Activated naive CD8-positive, alpha-beta T cell treated with anti-CD3 and anti-CD28 coated beads, Interleukin-2, amount 50 U/mL, for 16 hours (primary cell): ENCODE data around the gene NTM.

Experiments
- DNase-seq: peaks from one replicate; pipeline ENCODE4 v3.0.0-alpha.2; 2020; ENCODE audit warnings: low read depth, low spot score

Gene NTM

GRCh38 chr11:131819865-131820264 lies 449.4 kb downstream of the NTM start:
- no peak for DNase-seq

- no peak for DNase-seq
These were observed 452.1 kb downstream of the NTM start for GRCh38 chr11:131822506-131822905.

GRCh38 chr11:131823772-131824171 lies 453.4 kb downstream of the NTM start:
- DNase-seq = no peak

- no peak for DNase-seq
These were observed 454.4 kb downstream of the NTM start for GRCh38 chr11:131824771-131825170.

- DNase-seq = no peak
These were observed 457.0 kb downstream of the NTM start for GRCh38 chr11:131827430-131827829.

GRCh38 chr11:131829725-131830124 lies 459.3 kb downstream of the NTM start:
- no peak for DNase-seq

GRCh38 chr11:131832079-131832478 lies 461.7 kb downstream of the NTM start:
- no peak for DNase-seq

- DNase-seq = no peak
These were observed 463.0 kb downstream of the NTM start for GRCh38 chr11:131833366-131833765.

- no peak for DNase-seq
These were observed 467.1 kb downstream of the NTM start for GRCh38 chr11:131837562-131837961.

- DNase-seq = no peak
These were observed 467.6 kb downstream of the NTM start for GRCh38 chr11:131838016-131838415.

GRCh38 chr11:131839326-131839725 lies 468.9 kb downstream of the NTM start:
- no peak for DNase-seq

- DNase-seq = no peak
These were observed 470.1 kb downstream of the NTM start for GRCh38 chr11:131840545-131840944.

GRCh38 chr11:131841028-131841427 lies 470.6 kb downstream of the NTM start:
- DNase-seq = no peak

GRCh38 chr11:131841925-131842635 lies 471.7 kb downstream of the NTM start:
- no peak for DNase-seq

GRCh38 chr11:131845255-131845654 lies 474.8 kb downstream of the NTM start:
- DNase-seq = no peak

GRCh38 chr11:131849485-131849884 lies 479.1 kb downstream of the NTM start:
- no peak for DNase-seq

- DNase-seq = no peak
These were observed 480.1 kb downstream of the NTM start for GRCh38 chr11:131850507-131850906.

GRCh38 chr11:131851964-131852755 lies 481.7 kb downstream of the NTM start:
- DNase-seq = no peak

- DNase-seq = no peak
These were observed 482.3 kb downstream of the NTM start for GRCh38 chr11:131852757-131853156.

- DNase-seq = no peak
These were observed 484.0 kb downstream of the NTM start for GRCh38 chr11:131854391-131854790.

- no peak for DNase-seq
These were observed 484.9 kb downstream of the NTM start for GRCh38 chr11:131855320-131855719.

GRCh38 chr11:131857246-131857645 lies 486.8 kb downstream of the NTM start:
- no peak for DNase-seq

GRCh38 chr11:131858505-131858904 lies 488.1 kb downstream of the NTM start:
- DNase-seq = no peak
